ENCODE results near the gene FBXL17.

The FBXL17 gene

GRCh38 chr5:108149369-108149768 lies 232.5 kb downstream of the FBXL17 start:
- DNase-seq (ENCODE audit: low read depth), result no peak

GRCh38 chr5:108148715-108149139 lies 233.2 kb downstream of the FBXL17 start:
- no peak for DNase-seq (ENCODE audit: low read depth)

GRCh38 chr5:108146222-108146621 lies 235.7 kb downstream of the FBXL17 start:
- no peak for DNase-seq (ENCODE audit: low read depth)

GRCh38 chr5:108145351-108145750 lies 236.5 kb downstream of the FBXL17 start:
- DNase-seq (ENCODE audit: low read depth), result no peak

GRCh38 chr5:108144332-108144731 lies 237.6 kb downstream of the FBXL17 start:
- DNase-seq (ENCODE audit: low read depth), result no peak

GRCh38 chr5:108143581-108143980 lies 238.3 kb downstream of the FBXL17 start:
- DNase-seq (ENCODE audit: low read depth), result no peak

- DNase-seq (ENCODE audit: low read depth), result no peak
Measured at GRCh38 chr5:108141676-108142075, 240.2 kb downstream of the FBXL17 start.

- DNase-seq (ENCODE audit: low read depth), result no peak
Measured at GRCh38 chr5:108136493-108136892, 245.4 kb downstream of the FBXL17 start.

- DNase-seq (ENCODE audit: low read depth), result no peak
Measured at GRCh38 chr5:108129129-108129528, 252.8 kb downstream of the FBXL17 start.

GRCh38 chr5:108125771-108126511 lies 256.0 kb downstream of the FBXL17 start:
- DNase-seq (ENCODE audit: low read depth), result no peak

- DNase-seq (ENCODE audit: low read depth), result no peak
Measured at GRCh38 chr5:108124596-108124995, 257.3 kb downstream of the FBXL17 start.

GRCh38 chr5:108122702-108123101 lies 259.2 kb downstream of the FBXL17 start:
- no peak for DNase-seq (ENCODE audit: low read depth)

- no peak for DNase-seq (ENCODE audit: low read depth)
Measured at GRCh38 chr5:108118813-108119514, 262.9 kb downstream of the FBXL17 start.

- no peak for DNase-seq (ENCODE audit: low read depth)
Measured at GRCh38 chr5:108115673-108116072, 266.2 kb downstream of the FBXL17 start.

- DNase-seq (ENCODE audit: low read depth), result no peak
Measured at GRCh38 chr5:108113950-108114349, 267.9 kb downstream of the FBXL17 start.

- DNase-seq (ENCODE audit: low read depth), result no peak
Measured at GRCh38 chr5:108111736-108112135, 270.2 kb downstream of the FBXL17 start.

- no peak for DNase-seq (ENCODE audit: low read depth)
Measured at GRCh38 chr5:108109059-108109458, 272.8 kb downstream of the FBXL17 start.

- no peak for DNase-seq (ENCODE audit: low read depth)
Measured at GRCh38 chr5:108104448-108104847, 277.4 kb downstream of the FBXL17 start.

- no peak for DNase-seq (ENCODE audit: low read depth)
Measured at GRCh38 chr5:108102463-108102862, 279.4 kb downstream of the FBXL17 start.

GRCh38 chr5:108101821-108102220 lies 280.1 kb downstream of the FBXL17 start:
- DNase-seq (ENCODE audit: low read depth), result no peak

GRCh38 chr5:108101130-108101529 lies 280.8 kb downstream of the FBXL17 start:
- DNase-seq (ENCODE audit: low read depth), result no peak

GRCh38 chr5:108094800-108095199 lies 287.1 kb downstream of the FBXL17 start:
- DNase-seq (ENCODE audit: low read depth), result no peak

GRCh38 chr5:108093186-108093585 lies 288.7 kb downstream of the FBXL17 start:
- DNase-seq (ENCODE audit: low read depth), result no peak

- DNase-seq (ENCODE audit: low read depth), result no peak
Measured at GRCh38 chr5:108090946-108091345, 291.0 kb downstream of the FBXL17 start.
